ENCODE results near the gene ABO. TPM values are rescaled to one million over a fixed set of nuclear protein-coding genes. Genes with fewer than 3 reads are reported as not detected.

The ABO gene
- total and polyA plus RNA-seq, 9 of the 15 experiments (the other 6 are each of a cell fraction or from before 2014, with no cell fraction given), result 5.0 to 21.9 (median 11.9) TPM

GRCh38 chr9:133238272-133238850 lies 36.6 kb downstream of the ABO start (continued):
- TF ChIP-seq MAZ (CRISPR knock-in tag; conservative IDR thresholded peaks at IDR 0.05 in 1 of 2, IDR thresholded peaks at IDR 0.05 in 1 of 2) (peak; percentile 45 to 57; a peak in 2 of 4 replicates), ELF4 (CRISPR knock-in tag; IDR thresholded peaks at IDR 0.05) (no peak), MYNN (IDR thresholded peaks at IDR 0.05) (no peak), MYNN (CRISPR knock-in tag; IDR thresholded peaks at IDR 0.05) (no peak), DPF2 (IDR thresholded peaks at IDR 0.05) (no peak; the same call in 1 of the 2 replicates), ZNF830 (CRISPR knock-in tag; IDR thresholded peaks at IDR 0.05) (no peak), NR4A1 (CRISPR knock-in tag; IDR thresholded peaks at IDR 0.05) (no peak), NR4A1 (tag; IDR thresholded peaks at IDR 0.05) (no peak), TCF3 (CRISPR knock-in tag; IDR thresholded peaks at IDR 0.05) (no peak), MAX (CRISPR knock-in tag; IDR thresholded peaks at IDR 0.05) (0 out of 2 replicates have a peak, but pooled peaks have one; percentile 24), MYC (IDR thresholded peaks at IDR 0.05; ENCODE audit: low read depth, low read length) (0 out of 2 replicates have a peak, but pooled peaks have one; percentile 19), MYC (CRISPR knock-in tag; IDR thresholded peaks at IDR 0.05; ENCODE audit: borderline replicate concordance, low read depth) (no peak), C11orf30 (IDR thresholded peaks at IDR 0.05; ENCODE audit: low read depth) (no peak), ZNF398 (CRISPR knock-in tag; IDR thresholded peaks at IDR 0.05) (no peak), ZFX (CRISPR knock-in tag; IDR thresholded peaks at IDR 0.05) (0 out of 2 replicates have a peak, but pooled peaks have one; percentile 24), ZNF23 (CRISPR knock-in tag; IDR thresholded peaks at IDR 0.05) (no peak), ZNF354B (CRISPR knock-in tag; IDR thresholded peaks at IDR 0.05) (no peak), ZSCAN29 (IDR thresholded peaks at IDR 0.05) (no peak), HNRNPLL (IDR thresholded peaks at IDR 0.05; ENCODE audit: low read depth, low read length, poor library complexity, severe bottlenecking) (no peak), CCNT2 (IDR thresholded peaks at IDR 0.05; ENCODE audit: borderline replicate concordance, extremely low read depth, insufficient read length, low read depth, low read length) (no peak)
- TF ChIP-seq, protein P1, sequence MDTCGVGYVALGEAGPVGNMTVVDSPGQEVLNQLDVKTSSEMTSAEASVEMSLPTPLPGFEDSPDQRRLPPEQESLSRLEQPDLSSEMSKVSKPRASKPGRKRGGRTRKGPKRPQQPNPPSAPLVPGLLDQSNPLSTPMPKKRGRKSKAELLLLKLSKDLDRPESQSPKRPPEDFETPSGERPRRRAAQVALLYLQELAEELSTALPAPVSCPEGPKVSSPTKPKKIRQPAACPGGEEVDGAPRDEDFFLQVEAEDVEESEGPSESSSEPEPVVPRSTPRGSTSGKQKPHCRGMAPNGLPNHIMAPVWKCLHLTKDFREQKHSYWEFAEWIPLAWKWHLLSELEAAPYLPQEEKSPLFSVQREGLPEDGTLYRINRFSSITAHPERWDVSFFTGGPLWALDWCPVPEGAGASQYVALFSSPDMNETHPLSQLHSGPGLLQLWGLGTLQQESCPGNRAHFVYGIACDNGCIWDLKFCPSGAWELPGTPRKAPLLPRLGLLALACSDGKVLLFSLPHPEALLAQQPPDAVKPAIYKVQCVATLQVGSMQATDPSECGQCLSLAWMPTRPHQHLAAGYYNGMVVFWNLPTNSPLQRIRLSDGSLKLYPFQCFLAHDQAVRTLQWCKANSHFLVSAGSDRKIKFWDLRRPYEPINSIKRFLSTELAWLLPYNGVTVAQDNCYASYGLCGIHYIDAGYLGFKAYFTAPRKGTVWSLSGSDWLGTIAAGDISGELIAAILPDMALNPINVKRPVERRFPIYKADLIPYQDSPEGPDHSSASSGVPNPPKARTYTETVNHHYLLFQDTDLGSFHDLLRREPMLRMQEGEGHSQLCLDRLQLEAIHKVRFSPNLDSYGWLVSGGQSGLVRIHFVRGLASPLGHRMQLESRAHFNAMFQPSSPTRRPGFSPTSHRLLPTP (IDR thresholded peaks at IDR 0.05; ENCODE audit: borderline replicate concordance, extremely low read depth, insufficient read length), result no peak
- TF ChIP-seq, protein P2, sequence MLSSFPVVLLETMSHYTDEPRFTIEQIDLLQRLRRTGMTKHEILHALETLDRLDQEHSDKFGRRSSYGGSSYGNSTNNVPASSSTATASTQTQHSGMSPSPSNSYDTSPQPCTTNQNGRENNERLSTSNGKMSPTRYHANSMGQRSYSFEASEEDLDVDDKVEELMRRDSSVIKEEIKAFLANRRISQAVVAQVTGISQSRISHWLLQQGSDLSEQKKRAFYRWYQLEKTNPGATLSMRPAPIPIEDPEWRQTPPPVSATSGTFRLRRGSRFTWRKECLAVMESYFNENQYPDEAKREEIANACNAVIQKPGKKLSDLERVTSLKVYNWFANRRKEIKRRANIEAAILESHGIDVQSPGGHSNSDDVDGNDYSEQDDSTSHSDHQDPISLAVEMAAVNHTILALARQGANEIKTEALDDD (IDR thresholded peaks at IDR 0.05), result no peak
- TF ChIP-seq, protein P3, sequence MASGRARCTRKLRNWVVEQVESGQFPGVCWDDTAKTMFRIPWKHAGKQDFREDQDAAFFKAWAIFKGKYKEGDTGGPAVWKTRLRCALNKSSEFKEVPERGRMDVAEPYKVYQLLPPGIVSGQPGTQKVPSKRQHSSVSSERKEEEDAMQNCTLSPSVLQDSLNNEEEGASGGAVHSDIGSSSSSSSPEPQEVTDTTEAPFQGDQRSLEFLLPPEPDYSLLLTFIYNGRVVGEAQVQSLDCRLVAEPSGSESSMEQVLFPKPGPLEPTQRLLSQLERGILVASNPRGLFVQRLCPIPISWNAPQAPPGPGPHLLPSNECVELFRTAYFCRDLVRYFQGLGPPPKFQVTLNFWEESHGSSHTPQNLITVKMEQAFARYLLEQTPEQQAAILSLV (tag; IDR thresholded peaks at IDR 0.05), result no peak

Data from K562 (cell line).